C4-2B (cell line): ENCODE results near the gene ISY1.
A peak's percentile ranks its signal among the peaks of the same experiment; 100 is the strongest.
"Not testable (repeated sequence)": the region's sequence is repeated elsewhere in the genome, so short reads cannot be mapped to it uniquely, and the experiment has no call there.

Source experiments
- H3K27ac ChIP-seq: fragments of 450-650 bp; 2 replicates; pipeline ENCODE4 v1.5.1; 2017
- ZFX ChIP-seq: fragments of 450-650 bp; IDR thresholded peaks from 2 replicates; pipeline ENCODE4 v1.6.1; 2017
- TF ChIP-seq, protein P1 (sequence below): fragments of 450-650 bp; conservative IDR thresholded peaks from 2 replicates; pipeline ENCODE4 v1.5.1; 2017; ENCODE audit warnings: mild to moderate bottlenecking

The ISY1 gene

GRCh38 chr3:129195731-129196256 is 34.9 kb upstream of the ISY1 start:
- peak overlapping the region; percentile 83 for H3K27ac ChIP-seq
- TF ChIP-seq ZFX, result no peak
- TF ChIP-seq, protein P1, sequence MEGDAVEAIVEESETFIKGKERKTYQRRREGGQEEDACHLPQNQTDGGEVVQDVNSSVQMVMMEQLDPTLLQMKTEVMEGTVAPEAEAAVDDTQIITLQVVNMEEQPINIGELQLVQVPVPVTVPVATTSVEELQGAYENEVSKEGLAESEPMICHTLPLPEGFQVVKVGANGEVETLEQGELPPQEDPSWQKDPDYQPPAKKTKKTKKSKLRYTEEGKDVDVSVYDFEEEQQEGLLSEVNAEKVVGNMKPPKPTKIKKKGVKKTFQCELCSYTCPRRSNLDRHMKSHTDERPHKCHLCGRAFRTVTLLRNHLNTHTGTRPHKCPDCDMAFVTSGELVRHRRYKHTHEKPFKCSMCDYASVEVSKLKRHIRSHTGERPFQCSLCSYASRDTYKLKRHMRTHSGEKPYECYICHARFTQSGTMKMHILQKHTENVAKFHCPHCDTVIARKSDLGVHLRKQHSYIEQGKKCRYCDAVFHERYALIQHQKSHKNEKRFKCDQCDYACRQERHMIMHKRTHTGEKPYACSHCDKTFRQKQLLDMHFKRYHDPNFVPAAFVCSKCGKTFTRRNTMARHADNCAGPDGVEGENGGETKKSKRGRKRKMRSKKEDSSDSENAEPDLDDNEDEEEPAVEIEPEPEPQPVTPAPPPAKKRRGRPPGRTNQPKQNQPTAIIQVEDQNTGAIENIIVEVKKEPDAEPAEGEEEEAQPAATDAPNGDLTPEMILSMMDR, result no peak

GRCh38 chr3:129189793-129190192 is 28.9 kb upstream of the ISY1 start:
- not testable (repeated sequence) for H3K27ac ChIP-seq

DNA sequence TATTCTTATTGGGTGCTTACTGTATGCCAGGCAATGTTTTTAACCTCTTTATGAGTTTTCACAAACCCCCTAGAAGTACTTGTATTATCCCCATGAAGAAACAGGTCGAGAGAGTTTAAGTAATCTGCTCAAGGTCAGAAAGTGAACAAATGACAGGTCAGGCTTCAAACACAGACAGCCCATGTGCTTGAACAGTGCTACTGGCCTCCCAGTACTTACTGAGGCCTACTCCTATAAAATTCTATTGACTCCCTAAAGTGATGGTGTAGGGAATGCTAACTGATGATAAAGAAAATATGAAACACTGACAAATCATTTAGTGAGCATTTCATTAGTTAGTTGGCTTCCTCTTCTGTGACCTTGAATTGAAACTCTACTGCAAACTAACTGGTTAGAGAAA is 27.0 kb upstream of the ISY1 start:
- no peak for TF ChIP-seq ZFX
- TF ChIP-seq, protein P1, result no peak
- H3K27ac ChIP-seq, result no peak overlapping the region

GRCh38 chr3:129185783-129186182 is 24.9 kb upstream of the ISY1 start:
- no peak overlapping the region; the same call in 1 of the 2 replicates for H3K27ac ChIP-seq
- no peak for TF ChIP-seq ZFX
- TF ChIP-seq, protein P1, result no peak

DNA sequence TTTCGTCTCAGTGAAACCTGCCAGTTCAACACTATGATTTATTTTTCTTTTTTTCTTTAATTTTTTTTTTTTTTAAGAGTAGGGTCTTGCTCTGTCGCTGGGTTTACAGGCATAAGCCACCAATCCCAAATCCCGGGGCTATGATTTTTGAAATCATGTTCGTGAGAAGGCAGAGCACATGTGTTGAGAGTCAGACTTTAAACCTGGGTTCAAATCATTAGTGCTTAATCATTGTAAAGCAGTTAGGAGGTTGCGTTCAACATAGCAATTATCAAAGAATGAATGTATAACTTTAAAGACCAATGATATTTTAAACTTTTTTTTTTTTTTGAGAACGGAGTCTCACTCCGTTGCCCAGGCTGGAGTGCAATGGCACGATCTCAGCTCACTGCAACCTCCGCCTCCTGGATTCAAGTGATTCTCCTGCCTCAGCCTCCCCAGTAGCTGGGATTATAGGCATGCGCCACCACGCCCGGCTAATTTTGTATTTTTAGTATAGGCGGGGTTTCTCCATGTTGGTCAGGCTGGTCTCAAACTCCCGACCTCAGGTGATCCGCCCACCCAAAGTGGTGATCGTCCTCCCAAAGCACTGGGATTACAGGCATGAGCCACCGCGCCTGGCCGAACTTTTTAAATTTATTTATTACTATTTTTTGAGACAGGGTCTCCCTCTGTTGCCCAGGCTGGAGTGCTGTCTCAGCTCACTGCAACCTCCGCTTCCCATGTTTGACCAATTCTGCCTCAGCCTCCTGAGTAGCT is 24.1 kb upstream of the ISY1 start:
- peak overlapping the region; percentile 99 for H3K27ac ChIP-seq

DNA sequence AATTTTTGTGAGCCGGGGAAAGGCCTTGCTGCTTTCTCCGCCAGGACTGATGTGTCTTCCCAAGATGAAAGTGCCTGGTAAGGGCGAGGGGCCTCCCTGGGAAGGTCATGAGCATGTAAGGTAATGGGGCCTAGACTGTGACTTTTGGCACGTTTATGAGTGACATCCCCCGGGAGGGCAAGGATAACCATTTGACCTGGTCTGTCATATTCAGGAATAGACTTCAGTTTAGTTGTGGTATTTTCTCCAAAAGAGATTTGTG is 23.5 kb upstream of the ISY1 start:
- TF ChIP-seq, protein P1, result no peak
- no peak for TF ChIP-seq ZFX
- peak overlapping the region; percentile 99 for H3K27ac ChIP-seq

- peak within 1 kb of the TSS; percentile 99 for H3K27ac ChIP-seq
- TF ChIP-seq, protein P1, result no peak
- peak; percentile 95 for TF ChIP-seq ZFX
Measured at GRCh38 chr3:129183569-129184395, 22.9 kb upstream of the ISY1 start, which contains the start of gene CNBP. CNBP (minus strand) TSS chr3:129183896; CDS start chr3:129171757, 12,139 bp downstream.

- peak overlapping the region; percentile 99 for H3K27ac ChIP-seq
- TF ChIP-seq, protein P1, result no peak
- no peak for TF ChIP-seq ZFX
Measured at GRCh38 chr3:129182390-129183185, 21.7 kb upstream of the ISY1 start.
